ENCODE results near the gene ERC2.

Gene ERC2

GRCh38 chr3:55893045-55893664 lies 575.1 kb downstream of the ERC2 start:
- no peak for DNase-seq (ENCODE audit: low read depth, low spot score)
- no peak overlapping the region for H3K4me3 ChIP-seq (ENCODE audit: low read length)

- H3K4me3 ChIP-seq (ENCODE audit: low read length): no peak overlapping the region
- no peak for DNase-seq (ENCODE audit: low read depth, low spot score)
Observed at GRCh38 chr3:55891106-55891505, 577.2 kb downstream of the ERC2 start.

- no peak overlapping the region for H3K4me3 ChIP-seq (ENCODE audit: low read length)
- DNase-seq (ENCODE audit: low read depth, low spot score): no peak
Observed at GRCh38 chr3:55888282-55888885, 579.9 kb downstream of the ERC2 start.

GRCh38 chr3:55885721-55886120 lies 582.5 kb downstream of the ERC2 start:
- DNase-seq (ENCODE audit: low read depth, low spot score): no peak

GRCh38 chr3:55884491-55885285 lies 583.6 kb downstream of the ERC2 start:
- no peak for DNase-seq (ENCODE audit: low read depth, low spot score)
- no peak overlapping the region for H3K4me3 ChIP-seq (ENCODE audit: low read length)

More at GRCh38 chr3:55885721-55886120, 582.5 kb downstream of the ERC2 start:
- no peak overlapping the region for H3K4me3 ChIP-seq (ENCODE audit: low read length)

- no peak for DNase-seq (ENCODE audit: low read depth, low spot score)
- no peak overlapping the region for H3K4me3 ChIP-seq (ENCODE audit: low read length)
Observed at GRCh38 chr3:55884066-55884465, 584.2 kb downstream of the ERC2 start.

GRCh38 chr3:55882006-55882405 lies 586.3 kb downstream of the ERC2 start:
- no peak overlapping the region for H3K4me3 ChIP-seq (ENCODE audit: low read length)
- no peak for DNase-seq (ENCODE audit: low read depth, low spot score)

- no peak for DNase-seq (ENCODE audit: low read depth, low spot score)
- no peak overlapping the region for H3K4me3 ChIP-seq (ENCODE audit: low read length)
Observed at GRCh38 chr3:55880357-55880756, 587.9 kb downstream of the ERC2 start.

- H3K4me3 ChIP-seq (ENCODE audit: low read length): no peak overlapping the region
- no peak for DNase-seq (ENCODE audit: low read depth, low spot score)
Observed at GRCh38 chr3:55879901-55880331, 588.4 kb downstream of the ERC2 start.

- no peak for DNase-seq (ENCODE audit: low read depth, low spot score)
- no peak overlapping the region for H3K4me3 ChIP-seq (ENCODE audit: low read length)
Observed at GRCh38 chr3:55877703-55878102, 590.6 kb downstream of the ERC2 start.

- DNase-seq (ENCODE audit: low read depth, low spot score): no peak
- no peak overlapping the region for H3K4me3 ChIP-seq (ENCODE audit: low read length)
Observed at GRCh38 chr3:55876560-55876959, 591.7 kb downstream of the ERC2 start.

- DNase-seq (ENCODE audit: low read depth, low spot score): no peak
Observed at GRCh38 chr3:55875113-55875512, 593.2 kb downstream of the ERC2 start.

GRCh38 chr3:55873523-55874254 lies 594.6 kb downstream of the ERC2 start:
- no peak overlapping the region for H3K4me3 ChIP-seq (ENCODE audit: low read length)
- no peak for DNase-seq (ENCODE audit: low read depth, low spot score)

More at GRCh38 chr3:55875113-55875512, 593.2 kb downstream of the ERC2 start:
- H3K4me3 ChIP-seq (ENCODE audit: low read length): no peak overlapping the region

- DNase-seq (ENCODE audit: low read depth, low spot score): no peak
- no peak overlapping the region for H3K4me3 ChIP-seq (ENCODE audit: low read length)
Observed at GRCh38 chr3:55870594-55870993, 597.7 kb downstream of the ERC2 start.

- H3K4me3 ChIP-seq (ENCODE audit: low read length): no peak overlapping the region
- DNase-seq (ENCODE audit: low read depth, low spot score): no peak
Observed at GRCh38 chr3:55868347-55868746, 599.9 kb downstream of the ERC2 start.

GRCh38 chr3:55863028-55863427 lies 605.2 kb downstream of the ERC2 start:
- H3K4me3 ChIP-seq (ENCODE audit: low read length): no peak overlapping the region
- no peak for DNase-seq (ENCODE audit: low read depth, low spot score)

- no peak overlapping the region for H3K4me3 ChIP-seq (ENCODE audit: low read length)
- DNase-seq (ENCODE audit: low read depth, low spot score): no peak
Observed at GRCh38 chr3:55860049-55860721, 608.1 kb downstream of the ERC2 start.

- H3K4me3 ChIP-seq (ENCODE audit: low read length): no peak overlapping the region
- DNase-seq (ENCODE audit: low read depth, low spot score): no peak
Observed at GRCh38 chr3:55859305-55859704, 609.0 kb downstream of the ERC2 start.

- no peak for DNase-seq (ENCODE audit: low read depth, low spot score)
- no peak overlapping the region for H3K4me3 ChIP-seq (ENCODE audit: low read length)
Observed at GRCh38 chr3:55858727-55859126, 609.5 kb downstream of the ERC2 start.
